ENCODE results near the gene LUC7L2. TPM values are rescaled to one million over a fixed set of nuclear protein-coding genes. Genes with fewer than 3 reads are reported as not detected.

Gene LUC7L2
- total RNA-seq, 6 donors from 2014 or later = 57.0 to 133 (median 91.8) TPM

GRCh38 chr7:139360210-139360947 is 685 bp downstream of the LUC7L2 start:
- Histone ChIP-seq H3K9me3 (no peaks in the 10 kb centered on the region), H3K4me3 (peak overlapping the region; percentile 52 to 90 (median 78)), H3K27me3 (no peaks in the 10 kb centered on the region), H3K36me3 (no peaks in the 10 kb centered on the region), H3K4me1 (peaks cover 14 to 45% (median 26%) of the 10 kb centered on the region in 4 donors), H3K27ac (peak overlapping the region; percentile 98 to 99 (median 99))
- DNase-seq (peak; percentile 96 to 98), ATAC-seq (ENCODE audit: low FRiP score in 2 of 2) (peak; percentile 94 to 95)
- TF ChIP-seq POLR2AphosphoS5 (IDR thresholded peaks at IDR 0.05) (peak in 1 of 2 donors; percentile 81), POLR2A (IDR thresholded peaks at IDR 0.05) (peak in 3 of 4 donors; percentile 18 to 89 (median 44)), CTCF (IDR thresholded peaks at IDR 0.05) (no peak), EP300 (IDR thresholded peaks at IDR 0.05) (no peak)
- 0 to 1% methylated on average over 2 to 38 of the region's 47 CpGs for WGBS, 2 donors

GRCh38 chr7:139360948-139361307 is 1.2 kb downstream of the LUC7L2 start:
- DNase-seq = no peak
- Histone ChIP-seq H3K36me3 (no peaks in the 10 kb centered on the region), H3K4me1 (peaks cover 14 to 51% (median 29%) of the 10 kb centered on the region in 4 donors), H3K27ac (peak overlapping the region; percentile 98 to 99 (median 99)), H3K4me3 (peak overlapping the region; percentile 52 to 90 (median 78)), H3K27me3 (no peaks in the 10 kb centered on the region), H3K9me3 (no peaks in the 10 kb centered on the region)
- no peak for ATAC-seq (ENCODE audit: low FRiP score in 2 of 2)
- TF ChIP-seq EP300 (IDR thresholded peaks at IDR 0.05) = no peak
- no peak for TF ChIP-seq POLR2AphosphoS5 (IDR thresholded peaks at IDR 0.05)
- no peak for TF ChIP-seq POLR2A (IDR thresholded peaks at IDR 0.05)
- TF ChIP-seq CTCF (IDR thresholded peaks at IDR 0.05) = no peak
- 2% methylated on average over 2 of the region's 2 CpGs for WGBS, 2 donors

GRCh38 chr7:139361523-139361922 is 1.8 kb downstream of the LUC7L2 start:
- H3K9me3 ChIP-seq = no peaks in the 10 kb centered on the region
- no peak for ATAC-seq (ENCODE audit: low FRiP score in 2 of 2)
- peaks cover 0 to 4% (median 0%) of the 10 kb centered on the region in 4 donors for H3K36me3 ChIP-seq
- TF ChIP-seq POLR2AphosphoS5 (IDR thresholded peaks at IDR 0.05) (no peak), EP300 (IDR thresholded peaks at IDR 0.05) (no peak), CTCF (IDR thresholded peaks at IDR 0.05) (no peak), POLR2A (IDR thresholded peaks at IDR 0.05) (no peak)
- 26 to 33% methylated on average over 3 of the region's 3 CpGs for WGBS, 2 donors
- H3K4me1 ChIP-seq = peaks cover 14 to 51% (median 29%) of the 10 kb centered on the region in 4 donors
- peak overlapping the region in 1 of 4 donors; percentile 99 for H3K27ac ChIP-seq
- H3K4me3 ChIP-seq = peak overlapping the region in 2 of 4 donors; percentile 72 to 84
- DNase-seq = no peak
- no peaks in the 10 kb centered on the region for H3K27me3 ChIP-seq

GRCh38 chr7:139362302-139362701 is 2.6 kb downstream of the LUC7L2 start:
- no peak for TF ChIP-seq EP300 (IDR thresholded peaks at IDR 0.05)
- no peak for TF ChIP-seq POLR2A (IDR thresholded peaks at IDR 0.05)
- no peak for TF ChIP-seq CTCF (IDR thresholded peaks at IDR 0.05)
- TF ChIP-seq POLR2AphosphoS5 (IDR thresholded peaks at IDR 0.05) = no peak
- Histone ChIP-seq H3K27ac (no peak overlapping the region), H3K27me3 (no peaks in the 10 kb centered on the region), H3K36me3 (peaks cover 0 to 7% (median 0%) of the 10 kb centered on the region in 4 donors), H3K4me3 (peak overlapping the region in 1 of 4 donors; percentile 84), H3K4me1 (peaks cover 14 to 55% (median 33%) of the 10 kb centered on the region in 4 donors), H3K9me3 (no peaks in the 10 kb centered on the region)
- DNase-seq = no peak
- ATAC-seq (ENCODE audit: low FRiP score in 2 of 2) = no peak
- WGBS, 2 donors = 52 to 56% methylated on average over 3 of the region's 3 CpGs
